WTC11 (cell line): ENCODE data around the gene CHIT1. TPM values are rescaled to one million over a fixed set of nuclear protein-coding genes. Genes with fewer than 3 reads are reported as not detected.
"Not testable (repeated sequence)": the region's sequence is repeated elsewhere in the genome, so short reads cannot be mapped to it uniquely, and the experiment has no call there.

Experiments
- ATAC-seq: fragments of 200-7000 bp; cut with Tn5 transposase; 2 replicates; pipeline ENCODE4 v1.10.0; 2021; ENCODE audit warnings: mild to moderate bottlenecking, moderate library complexity
- CTCF ChIA-PET: fragments of 300-600 bp; sonication (Branson Sonifier 250); formaldehyde crosslinking; loops from one replicate; lab custom pipeline; 2021; ENCODE audit warnings: antibody characterized with exemption; lab: Charles Lee
- POLR2A ChIA-PET: fragments of 350-600 bp; sonication (Branson Sonifier 250); formaldehyde crosslinking; loops from one replicate; lab custom pipeline; 2021; ENCODE audit warnings: antibody characterized with exemption; lab: Charles Lee
- DNase-seq: peaks from one replicate; pipeline ENCODE4 v3.0.0; 2021; ENCODE audit warnings: low spot score
- H3K27ac Mint-ChIP-seq: 2 replicates; pipeline ENCODE4 v1.8.0; 2021; ENCODE audit warnings: mixed read lengths
- H3K27me3 Mint-ChIP-seq: 2 replicates; pipeline ENCODE4 v1.8.0; 2021; ENCODE audit warnings: low read depth, mild to moderate bottlenecking, moderate library complexity, mixed read lengths
- H3K36me3 Mint-ChIP-seq: 2 replicates; pipeline ENCODE4 v1.8.0; 2021; ENCODE audit warnings: mixed read lengths
- H3K4me1 Mint-ChIP-seq: 2 replicates; pipeline ENCODE4 v1.8.0; 2022; ENCODE audit warnings: mixed read lengths
- H3K4me3 Mint-ChIP-seq: 2 replicates; pipeline ENCODE4 v1.8.0; 2021; ENCODE audit warnings: mild to moderate bottlenecking, moderate library complexity, mixed read lengths
- H3K9me3 Mint-ChIP-seq: 2 replicates; pipeline ENCODE4 v1.8.0; 2021; ENCODE audit warnings: mixed read lengths
- AFF4 ChIP-seq: sonication (generic); formaldehyde crosslinking; IDR thresholded peaks from 2 replicates; pipeline ENCODE4 v1.8.1; 2023; ENCODE audit warnings: mild to moderate bottlenecking, missing genetic modification reagents, borderline replicate concordance
- ARID4B ChIP-seq: sonication (generic); formaldehyde crosslinking; IDR thresholded peaks from 2 replicates; pipeline ENCODE4 v1.8.0; 2023; ENCODE audit warnings: missing genetic modification reagents, mild to moderate bottlenecking, borderline replicate concordance
- ATF2 ChIP-seq: sonication (generic); formaldehyde crosslinking; IDR thresholded peaks from 2 replicates; pipeline ENCODE4 v1.8.1; 2022; ENCODE audit warnings: low read depth, missing genetic modification reagents, borderline replicate concordance
- ATF3 ChIP-seq: sonication (generic); formaldehyde crosslinking; conservative IDR thresholded peaks from 2 replicates; pipeline ENCODE4 v1.8.1; 2022; ENCODE audit warnings: mild to moderate bottlenecking, missing genetic modification reagents
- CBFB ChIP-seq: sonication (generic); formaldehyde crosslinking; IDR thresholded peaks from 2 replicates; pipeline ENCODE4 v1.8.1; 2022; ENCODE audit warnings: mild to moderate bottlenecking, low read depth, missing genetic modification reagents
- CTCF ChIP-seq: fragments of 200-600 bp; IDR thresholded peaks from 2 replicates; pipeline ENCODE4 v1.8.0; 2022; ENCODE audit warnings: antibody characterized with exemption
- FOXJ3 ChIP-seq: sonication (generic); formaldehyde crosslinking; IDR thresholded peaks from 2 replicates; pipeline ENCODE4 v1.9.0; 2021; ENCODE audit warnings: missing genetic modification reagents, mild to moderate bottlenecking, borderline replicate concordance
- FOXP1 ChIP-seq: sonication (generic); formaldehyde crosslinking; IDR thresholded peaks from 2 replicates; pipeline ENCODE4 v1.8.0; 2022; ENCODE audit warnings: missing genetic modification reagents, mild to moderate bottlenecking, moderate library complexity, borderline replicate concordance
- MXD4 ChIP-seq: fragments of 250-450 bp; sonication (Bioruptor Pico); IDR thresholded peaks from 2 replicates; pipeline ENCODE4 v1.8.0; 2021; ENCODE audit warnings: mild to moderate bottlenecking, moderate library complexity, borderline replicate concordance
- MYBL2 ChIP-seq: sonication (generic); formaldehyde crosslinking; IDR thresholded peaks from 2 replicates; pipeline ENCODE4 v1.8.1; 2023; ENCODE audit warnings: mild to moderate bottlenecking, moderate library complexity, missing genetic modification reagents
- NR1H2 ChIP-seq: sonication (generic); formaldehyde crosslinking; IDR thresholded peaks from 2 replicates; pipeline ENCODE4 v1.9.0; 2021; ENCODE audit warnings: mild to moderate bottlenecking, moderate library complexity, missing genetic modification reagents
- NR2C2 ChIP-seq: sonication (generic); formaldehyde crosslinking; IDR thresholded peaks from 2 replicates; pipeline ENCODE4 v1.8.0; 2022; ENCODE audit warnings: mild to moderate bottlenecking, missing genetic modification reagents
- USF2 ChIP-seq: sonication (generic); formaldehyde crosslinking; IDR thresholded peaks from 2 replicates; pipeline ENCODE4 v1.8.1; 2023; ENCODE audit warnings: mild to moderate bottlenecking, missing genetic modification reagents, moderate library complexity
- ZNF317 ChIP-seq: sonication (generic); formaldehyde crosslinking; IDR thresholded peaks from 2 replicates; pipeline ENCODE4 v1.8.1; 2023; ENCODE audit warnings: low read depth, mild to moderate bottlenecking, moderate library complexity, missing genetic modification reagents, borderline replicate concordance
- total RNA-seq: library from RNA; stranded (reverse); gene quantifications from 3 replicates; pipeline ENCODE4 v1.2.3, GENCODE V29; 2021

Gene CHIT1
- total RNA-seq, 1 experiment from 2014 or later, result 0.15 TPM

- no peak for TF ChIP-seq FOXP1 (CRISPR knock-in tag)
- TF ChIP-seq ATF3 (CRISPR knock-in tag), result no peak
- TF ChIP-seq ZNF317 (CRISPR knock-in tag), result no peak
- no peak for TF ChIP-seq CTCF
- no peak for TF ChIP-seq ATF2 (CRISPR knock-in tag)
- TF ChIP-seq MXD4 (CRISPR knock-in tag), result no peak
Measured at GRCh38 chr1:203250911-203251310, 21.4 kb upstream of the CHIT1 start (continued).

GRCh38 chr1:203244776-203245175 lies 15.3 kb upstream of the CHIT1 start:
- TF ChIP-seq ARID4B (CRISPR knock-in tag), result no peak
- TF ChIP-seq CBFB (CRISPR knock-in tag), result no peak
- TF ChIP-seq ZNF317 (CRISPR knock-in tag), result no peak
- H3K9me3 Mint-ChIP-seq, result peaks cover 22% of the 10 kb centered on the region; the same call in 1 of the 2 replicates
- peaks cover 23% of the 10 kb centered on the region for H3K27me3 Mint-ChIP-seq
- no peaks in the 10 kb centered on the region for H3K36me3 Mint-ChIP-seq
- CTCF ChIA-PET, result interaction anchor here (1.5 to 3.0 kb wide), 2 partner anchors 23 to 29 kb away, joined by 3 to 16 read pairs; no protein-coding TSS in a partner anchor
- no peak overlapping the region for H3K27ac Mint-ChIP-seq
- ATAC-seq (no peak), DNase-seq (no peak)
- POLR2A ChIA-PET, result no interaction called here
- H3K4me1 Mint-ChIP-seq, result no peaks in the 10 kb centered on the region
- no peak overlapping the region for H3K4me3 Mint-ChIP-seq

GRCh38 chr1:203241708-203242107 lies 12.2 kb upstream of the CHIT1 start:
- POLR2A ChIA-PET, DNase-seq, H3K4me1 Mint-ChIP-seq, H3K4me3 Mint-ChIP-seq, H3K27ac Mint-ChIP-seq, ATAC-seq, H3K36me3 Mint-ChIP-seq: not testable (repeated sequence)
- CTCF ChIA-PET, result interaction anchor here (0.7 to 1.6 kb wide), 2 partner anchors 31 to 157 kb away, joined by 3 read pairs; no protein-coding TSS in a partner anchor
- Mint-ChIP-seq H3K27me3 (peaks cover 31% of the 10 kb centered on the region), H3K9me3 (peaks cover 34% of the 10 kb centered on the region)

- H3K4me3 Mint-ChIP-seq, result no peak overlapping the region
- H3K36me3 Mint-ChIP-seq, result peaks cover 21% of the 10 kb centered on the region
- peaks cover 50% of the 10 kb centered on the region for H3K9me3 Mint-ChIP-seq
- CTCF ChIA-PET, result interaction anchor here (1.3 kb wide), 1 partner anchor 28 kb away, joined by 10 read pairs; no protein-coding TSS in a partner anchor
- no peaks in the 10 kb centered on the region for H3K4me1 Mint-ChIP-seq
- POLR2A ChIA-PET, result interaction anchor here (0.6 kb wide), 1 partner anchor 541 kb away, joined by 3 read pairs; no protein-coding TSS in a partner anchor
- no peak overlapping the region for H3K27ac Mint-ChIP-seq
- ATAC-seq (no peak), DNase-seq (no peak)
- peaks cover 42% of the 10 kb centered on the region for H3K27me3 Mint-ChIP-seq
- TF ChIP-seq MYBL2 (CRISPR knock-in tag), result no peak
- TF ChIP-seq NR2C2, result no peak
- TF ChIP-seq FOXJ3, result no peak
- TF ChIP-seq USF2, result no peak
- no peak for TF ChIP-seq NR1H2 (CRISPR knock-in tag)
- no peak for TF ChIP-seq AFF4 (CRISPR knock-in tag)
Measured at GRCh38 chr1:203239526-203240305, 10.2 kb upstream of the CHIT1 start.
